K562 (cell line): ENCODE measurements around the gene EPHX1. TPM values are rescaled to one million over a fixed set of nuclear protein-coding genes. Genes with fewer than 3 reads are reported as not detected.

Experiments
- C11orf30 ChIP-seq: fragments of 450-650 bp; IDR thresholded peaks from 2 replicates; pipeline ENCODE4 v1.6.1; 2016; ENCODE audit warnings: low read depth, mild to moderate bottlenecking
- CBFB ChIP-seq: sonication (generic); formaldehyde crosslinking; IDR thresholded peaks from 2 replicates; pipeline ENCODE4 v1.4.0; 2020; ENCODE audit warnings: mild to moderate bottlenecking, missing genetic modification reagents
- CTBP1 ChIP-seq: fragments of 450-650 bp; IDR thresholded peaks from 2 replicates; pipeline ENCODE4 v1.6.1; 2016; ENCODE audit warnings: borderline replicate concordance
- HCFC1 ChIP-seq: IDR thresholded peaks from 2 replicates; pipeline ENCODE4 v1.6.1; 2012; ENCODE audit warnings: low read depth, low read length, improper control_type of control experiment
- HNRNPK ChIP-seq: fragments of 200-400 bp; formaldehyde crosslinking; IDR thresholded peaks from one replicate; pipeline ENCODE4 v1.6.1; 2018; ENCODE audit warnings: mild to moderate bottlenecking, low read depth, low read length; ENCODE audit not compliant: poor library complexity, severe bottlenecking
- HNRNPLL ChIP-seq: fragments of 200-400 bp; formaldehyde crosslinking; IDR thresholded peaks from 2 replicates; pipeline ENCODE4 v1.6.1; 2017; ENCODE audit warnings: low read length, low read depth, mild to moderate bottlenecking; ENCODE audit not compliant: poor library complexity, severe bottlenecking
- NFATC3 ChIP-seq: fragments of 450-650 bp; IDR thresholded peaks from 2 replicates; pipeline ENCODE4 v1.6.1; 2017; ENCODE audit warnings: mild to moderate bottlenecking
- NR2C1 ChIP-seq, 2 experiments: fragments of 450-650 bp; IDR thresholded peaks; 2 replicates each; pipeline ENCODE4 v1.6.1; 2017; ENCODE audit warnings: mild to moderate bottlenecking in 2 of 2, antibody characterized with exemption in 1 of 2, inconsistent platforms in 1 of 2, missing compliant biosample characterization in 1 of 2, missing genetic modification characterization in 1 of 2
- NR2C2 ChIP-seq, 2 experiments: fragments of 200-800 bp in 1 of 2; sonication (Bioruptor generic) in 1 of 2; sonication (generic) in 1 of 2; formaldehyde crosslinking in 1 of 2; IDR thresholded peaks; 2 replicates each; pipeline versions ENCODE4 v1.6.1 to v1.8.0; 2016 to 2022; ENCODE audit warnings: mild to moderate bottlenecking in 1 of 2, missing compliant biosample characterization in 1 of 2, missing genetic modification characterization in 1 of 2, missing genetic modification reagents in 1 of 2
- OTX1 ChIP-seq: fragments of 450-650 bp; formaldehyde crosslinking; IDR thresholded peaks from 2 replicates; pipeline ENCODE4 v1.4.0; 2022; ENCODE audit warnings: mild to moderate bottlenecking
- PCBP1 ChIP-seq: fragments of 200-400 bp; formaldehyde crosslinking; IDR thresholded peaks from 2 replicates; pipeline ENCODE4 v1.6.1; 2018; ENCODE audit warnings: mild to moderate bottlenecking, low read depth, low read length; ENCODE audit not compliant: poor library complexity, severe bottlenecking
- RBM25 ChIP-seq: fragments of 200-400 bp; formaldehyde crosslinking; IDR thresholded peaks from 2 replicates; pipeline ENCODE4 v1.6.1; 2018; ENCODE audit warnings: low read length, low read depth, moderate library complexity; ENCODE audit not compliant: severe bottlenecking
- SIN3B ChIP-seq: fragments of 450-650 bp; IDR thresholded peaks from 2 replicates; pipeline ENCODE4 v1.6.1; 2017; ENCODE audit warnings: low read depth, mild to moderate bottlenecking, moderate library complexity
- SMAD2 ChIP-seq: fragments of 150-350 bp; IDR thresholded peaks from 2 replicates; pipeline ENCODE4 v1.6.1; 2014; ENCODE audit warnings: low read depth, mild to moderate bottlenecking, low read length
- SRSF1 ChIP-seq: fragments of 200-400 bp; formaldehyde crosslinking; IDR thresholded peaks from 2 replicates; pipeline ENCODE4 v1.6.1; 2017; ENCODE audit warnings: mild to moderate bottlenecking, low read depth, low read length, moderate library complexity
- XRCC3 ChIP-seq: fragments of 450-650 bp; IDR thresholded peaks from 2 replicates; pipeline ENCODE4 v1.6.1; 2017; ENCODE audit warnings: mild to moderate bottlenecking, moderate library complexity
- polyA plus RNA-seq, 8 experiments: library from polyadenylated mRNA; depleted of rRNA in 4 of 8; stranded (reverse) in 5 of 8; unstranded in 3 of 8; fragments of >200 nt; fragmentation: Nextera tagmentation in 2 of 8; fragmentation: Illumina TruSeq in 1 of 8; extraction: Ambion mirVana in 2 of 8; extraction: Trizol in 1 of 8; gene quantifications; 2 replicates each; pipeline versions ENCODE4 v1.2.1 to v1.2.3, GENCODE V29; 2011 to 2014; ENCODE audit warnings: inconsistent platforms in 1 of 8, missing spikeins in 1 of 8
- total RNA-seq, 7 experiments: library from RNA; depleted of rRNA in 6 of 7; stranded (reverse); fragments of >200 nt in 6 of 7; fragmentation: Illumina TruSeq in 2 of 7; extraction: Trizol in 2 of 7; gene quantifications; 2 replicates each; pipeline versions ENCODE4 v1.2.1 to v1.2.3, GENCODE V29; 2011 to 2021; ENCODE audit warnings: low replicate concordance in 1 of 7
- TF ChIP-seq, protein P1 (sequence below): fragments of 250-450 bp; sonication (Bioruptor Pico); IDR thresholded peaks from 2 replicates; pipeline ENCODE4 v1.8.0; 2021; ENCODE audit warnings: moderate library complexity, mild to moderate bottlenecking, inconsistent platforms
- TF ChIP-seq, protein P2 (sequence below), 2 experiments: fragments of 450-650 bp; formaldehyde crosslinking in 1 of 2; IDR thresholded peaks; 2 replicates each; pipeline versions ENCODE4 v1.4.0 to v1.6.1; 2014 to 2020; ENCODE audit warnings: mild to moderate bottlenecking in 2 of 2, borderline replicate concordance in 1 of 2, low read depth in 1 of 2

EPHX1 gene
- total and polyA plus RNA-seq, 9 of the 15 experiments (the other 6 are each of a cell fraction or from before 2014, with no cell fraction given) = 0.21 to 27.0 (median 6.7) TPM

DNA sequence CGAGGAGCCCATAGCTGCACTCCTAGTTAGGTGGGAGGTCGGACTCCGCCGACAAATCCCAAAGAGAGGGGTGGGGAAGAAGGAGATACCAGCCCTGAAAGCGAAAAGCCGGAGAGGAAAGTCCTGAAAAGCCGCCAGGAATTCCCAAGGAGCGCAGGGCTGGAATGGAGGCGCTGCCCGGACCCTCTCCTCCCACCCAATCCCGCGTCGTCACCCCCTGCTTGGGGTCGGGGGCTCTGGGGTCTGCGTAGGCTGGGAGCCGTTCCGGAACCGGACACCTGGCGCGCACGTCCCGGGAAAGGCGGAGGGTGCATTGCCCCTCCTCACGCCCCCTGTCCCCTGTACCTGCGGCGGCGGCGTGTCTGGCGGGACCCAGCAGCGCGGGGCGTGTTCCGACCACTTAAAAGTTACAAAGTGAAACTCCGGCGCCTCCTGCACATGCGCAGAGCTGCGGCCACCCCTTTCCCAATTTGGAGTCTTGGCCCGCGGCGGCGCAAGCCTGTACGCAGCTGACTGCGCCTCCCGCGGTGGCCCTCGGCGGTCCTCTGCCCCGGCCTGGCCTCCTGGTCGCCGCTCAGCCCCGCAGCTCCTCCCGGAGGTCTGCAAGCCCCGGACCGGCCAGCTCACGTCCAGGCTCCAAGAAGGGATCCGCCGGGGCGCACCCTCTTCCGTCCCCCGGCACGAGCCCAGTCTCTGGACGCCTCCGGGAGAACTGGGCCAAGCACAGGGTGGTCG, 72.2 kb downstream of the EPHX1 start, which contains the start of gene TMEM63A (continued):
- TF ChIP-seq NR2C2 (CRISPR knock-in tag; IDR thresholded peaks at IDR 0.05) = 0 out of 2 replicates have a peak, but pooled peaks have one; percentile 38
- TF ChIP-seq NR2C2 (tag; IDR thresholded peaks at IDR 0.05) = 0 out of 2 replicates have a peak, but pooled peaks have one; percentile 38
- no peak for TF ChIP-seq HNRNPK
- TF ChIP-seq HCFC1 = peak; percentile 12
- no peak for TF ChIP-seq XRCC3
- TF ChIP-seq PCBP1 = peak; percentile 77
- no peak for TF ChIP-seq SRSF1
- no peak for TF ChIP-seq NFATC3
- TF ChIP-seq CBFB (CRISPR knock-in tag) = no peak
- no peak for TF ChIP-seq OTX1 (CRISPR knock-in tag)
- no peak for TF ChIP-seq RBM25
- TF ChIP-seq, protein P1, sequence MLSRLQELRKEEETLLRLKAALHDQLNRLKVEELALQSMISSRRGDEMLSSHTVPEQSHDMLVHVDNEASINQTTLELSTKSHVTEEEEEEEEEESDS (CRISPR knock-in tag) = no peak
- 0 out of 2 replicates have a peak, but pooled peaks have one; percentile 46 for TF ChIP-seq SIN3B
- TF ChIP-seq HNRNPLL = peak; percentile 96
- TF ChIP-seq, protein P2, sequence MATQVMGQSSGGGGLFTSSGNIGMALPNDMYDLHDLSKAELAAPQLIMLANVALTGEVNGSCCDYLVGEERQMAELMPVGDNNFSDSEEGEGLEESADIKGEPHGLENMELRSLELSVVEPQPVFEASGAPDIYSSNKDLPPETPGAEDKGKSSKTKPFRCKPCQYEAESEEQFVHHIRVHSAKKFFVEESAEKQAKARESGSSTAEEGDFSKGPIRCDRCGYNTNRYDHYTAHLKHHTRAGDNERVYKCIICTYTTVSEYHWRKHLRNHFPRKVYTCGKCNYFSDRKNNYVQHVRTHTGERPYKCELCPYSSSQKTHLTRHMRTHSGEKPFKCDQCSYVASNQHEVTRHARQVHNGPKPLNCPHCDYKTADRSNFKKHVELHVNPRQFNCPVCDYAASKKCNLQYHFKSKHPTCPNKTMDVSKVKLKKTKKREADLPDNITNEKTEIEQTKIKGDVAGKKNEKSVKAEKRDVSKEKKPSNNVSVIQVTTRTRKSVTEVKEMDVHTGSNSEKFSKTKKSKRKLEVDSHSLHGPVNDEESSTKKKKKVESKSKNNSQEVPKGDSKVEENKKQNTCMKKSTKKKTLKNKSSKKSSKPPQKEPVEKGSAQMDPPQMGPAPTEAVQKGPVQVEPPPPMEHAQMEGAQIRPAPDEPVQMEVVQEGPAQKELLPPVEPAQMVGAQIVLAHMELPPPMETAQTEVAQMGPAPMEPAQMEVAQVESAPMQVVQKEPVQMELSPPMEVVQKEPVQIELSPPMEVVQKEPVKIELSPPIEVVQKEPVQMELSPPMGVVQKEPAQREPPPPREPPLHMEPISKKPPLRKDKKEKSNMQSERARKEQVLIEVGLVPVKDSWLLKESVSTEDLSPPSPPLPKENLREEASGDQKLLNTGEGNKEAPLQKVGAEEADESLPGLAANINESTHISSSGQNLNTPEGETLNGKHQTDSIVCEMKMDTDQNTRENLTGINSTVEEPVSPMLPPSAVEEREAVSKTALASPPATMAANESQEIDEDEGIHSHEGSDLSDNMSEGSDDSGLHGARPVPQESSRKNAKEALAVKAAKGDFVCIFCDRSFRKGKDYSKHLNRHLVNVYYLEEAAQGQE (IDR thresholded peaks at IDR 0.05; ENCODE audit: borderline replicate concordance) = peak; percentile 85
- TF ChIP-seq, protein P2 (CRISPR knock-in tag; IDR thresholded peaks at IDR 0.05; ENCODE audit: low read depth) = 0 out of 2 replicates have a peak, but pooled peaks have one; percentile 61
- TF ChIP-seq C11orf30 = no peak
- TF ChIP-seq NR2C1 (IDR thresholded peaks at IDR 0.05) = no peak
- no peak for TF ChIP-seq NR2C1 (tag; IDR thresholded peaks at IDR 0.05)
- no peak for TF ChIP-seq SMAD2
- peak; percentile 54; the same call in 1 of the 2 replicates for TF ChIP-seq CTBP1
